GM23248 (cell line): ENCODE results near the gene DSG3. TPM values are rescaled to one million over a fixed set of nuclear protein-coding genes. Genes with fewer than 3 reads are reported as not detected.
"Not testable (repeated sequence)": the region's sequence is repeated elsewhere in the genome, so short reads cannot be mapped to it uniquely, and the experiment has no call there.

Source experiments
- DNase-seq: peaks from one replicate; pipeline ENCODE4 v3.0.0-alpha.2; 2015
- H2AFZ ChIP-seq: fragments of 200-600 bp; sonication (generic); 2 replicates; pipeline ENCODE4 v1.6.1; 2016; ENCODE audit warnings: antibody characterized with exemption
- H3F3A ChIP-seq: fragments of 200-600 bp; sonication (generic); 2 replicates; pipeline ENCODE4 v1.6.1; 2016; ENCODE audit warnings: mild to moderate bottlenecking, antibody characterized with exemption, mixed run types; ENCODE audit not compliant: insufficient read depth
- H3K27ac ChIP-seq: fragments of 200-600 bp; sonication (generic); 2 replicates; pipeline ENCODE4 v1.5.1; 2016; ENCODE audit warnings: mild to moderate bottlenecking
- H3K27me3 ChIP-seq: fragments of 200-600 bp; sonication (generic); replicated peaks from 2 replicates; pipeline ENCODE4 v1.6.1; 2016; ENCODE audit warnings: mild to moderate bottlenecking; ENCODE audit not compliant: insufficient read depth
- H3K36me3 ChIP-seq: fragments of 200-600 bp; sonication (generic); 2 replicates; pipeline ENCODE4 v1.6.1; 2016; ENCODE audit warnings: low read depth, mild to moderate bottlenecking
- H3K4me1 ChIP-seq: fragments of 200-600 bp; sonication (generic); 2 replicates; pipeline ENCODE4 v1.6.1; 2016; ENCODE audit warnings: mild to moderate bottlenecking; ENCODE audit not compliant: insufficient read depth
- H3K4me2 ChIP-seq: fragments of 200-600 bp; sonication (generic); one replicate; pipeline ENCODE4 v1.6.1; 2016; ENCODE audit warnings: mild to moderate bottlenecking; ENCODE audit not compliant: unreplicated experiment
- H3K4me3 ChIP-seq: fragments of 200-600 bp; sonication (generic); 2 replicates; pipeline ENCODE4 v1.5.1; 2016; ENCODE audit warnings: mild to moderate bottlenecking
- H3K79me2 ChIP-seq: fragments of 200-600 bp; sonication (generic); 2 replicates; pipeline ENCODE4 v1.6.1; 2016; ENCODE audit warnings: mild to moderate bottlenecking; ENCODE audit not compliant: insufficient read depth
- H3K9ac ChIP-seq: fragments of 200-600 bp; sonication (generic); 2 replicates; pipeline ENCODE4 v1.6.1; 2016; ENCODE audit warnings: mild to moderate bottlenecking
- H3K9me2 ChIP-seq: fragments of 200-600 bp; sonication (generic); 2 replicates; pipeline ENCODE4 v1.6.1; 2016; ENCODE audit warnings: mixed run types, mild to moderate bottlenecking, moderate library complexity; ENCODE audit not compliant: insufficient read depth
- H3K9me3 ChIP-seq: fragments of 200-600 bp; sonication (generic); one replicate; pipeline ENCODE4 v1.6.1; 2017; ENCODE audit warnings: low read depth
- H4K20me1 ChIP-seq: fragments of 200-600 bp; sonication (generic); 2 replicates; pipeline ENCODE4 v1.6.0; 2016; ENCODE audit not compliant: insufficient read depth
- EZH2 ChIP-seq: fragments of 200-600 bp; sonication (generic); IDR thresholded peaks from 2 replicates; pipeline ENCODE4 v1.6.1; 2018; ENCODE audit warnings: antibody characterized with exemption, mild to moderate bottlenecking; ENCODE audit not compliant: insufficient read depth, poor library complexity, severe bottlenecking
- EZH2phosphoT487 ChIP-seq: fragments of 200-600 bp; sonication (generic); IDR thresholded peaks from 2 replicates; pipeline ENCODE4 v1.6.1; 2018; ENCODE audit warnings: antibody characterized with exemption, moderate library complexity, mild to moderate bottlenecking, low read depth; ENCODE audit not compliant: insufficient read depth
- WGBS, 2 experiments: methylation state at CpG; one replicate each; pipeline ENCODE4 v1.1.6; 2015 to 2017; ENCODE audit warnings: low lambda C conversion rate in 2 of 2, low coverage in 1 of 2; ENCODE audit errors: missing lambda C conversion rate in 2 of 2; 5-methylcytosine and 5-hydroxymethylcytosine counted together
- in situ Hi-C: fragments of 300-500 bp; cut with MboI; formaldehyde crosslinking; loops from 2 replicates; pipeline ENCODE4 v1.15.0; 2020
- polyA plus RNA-seq: library from polyadenylated mRNA; unstranded; fragments of >200 nt; fragmentation: Nextera tagmentation; extraction: Ambion mirVana; gene quantifications from 2 replicates; pipeline ENCODE4 v1.2.1, GENCODE V29; 2016
- total RNA-seq: library from RNA; depleted of rRNA; stranded (reverse); fragments of >200 nt; shearing (Covaris generic); gene quantifications from 2 replicates; pipeline ENCODE4 v1.2.3, GENCODE V29; 2014

The DSG3 gene
- total and polyA plus RNA-seq, 2 experiments from 2014 or later, result not detected

DNA sequence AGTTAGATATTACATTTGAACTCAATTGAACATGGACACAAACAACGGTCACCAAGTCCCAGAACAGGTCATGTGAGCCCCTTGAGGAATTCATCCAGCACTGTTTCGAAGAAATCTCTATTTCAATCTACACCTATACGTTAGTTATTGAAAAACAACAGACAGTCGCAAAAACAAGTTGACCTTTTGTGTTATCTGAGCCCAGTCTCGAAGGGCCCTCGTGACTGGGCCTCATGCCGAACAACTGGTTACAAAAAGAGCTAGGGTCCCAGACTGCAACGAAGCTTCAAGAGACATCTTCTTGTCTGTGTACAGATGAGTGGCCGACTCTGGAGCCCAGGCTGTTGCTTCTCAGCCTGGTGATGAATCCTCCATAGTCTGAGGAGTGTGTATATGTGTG lies 45.1 kb downstream of the DSG3 start:
- Histone ChIP-seq H3K4me3 (no peak overlapping the region), H3K9me3 (no peaks in the 10 kb centered on the region), H3K27ac (no peak overlapping the region), H3K4me1 (no peaks in the 10 kb centered on the region), H3K79me2 (no peaks in the 10 kb centered on the region), H3K27me3 (peaks cover 10% of the 10 kb centered on the region), H3F3A (no peaks in the 10 kb centered on the region), H3K9me2 (no peaks in the 10 kb centered on the region), H2AFZ (no peak overlapping the region), H3K9ac (no peak overlapping the region), H4K20me1 (no peaks in the 10 kb centered on the region), H3K4me2 (no peak overlapping the region), H3K36me3 (no peaks in the 10 kb centered on the region)
- TF ChIP-seq EZH2phosphoT487, result no peak
- no peak for TF ChIP-seq EZH2
- WGBS, 2 experiments, result 30 to 33% methylated on average over 9 of the region's 9 CpGs
- in situ Hi-C loops, result no loop called here
- no peak for DNase-seq

- H3K9me2 ChIP-seq, result no peaks in the 10 kb centered on the region
- no peak overlapping the region for H3K4me3 ChIP-seq
- H3K36me3 ChIP-seq, result no peaks in the 10 kb centered on the region
- no peak overlapping the region for H2AFZ ChIP-seq
- TF ChIP-seq EZH2 (no peak), EZH2phosphoT487 (no peak)
- H3K9me3 ChIP-seq, result no peaks in the 10 kb centered on the region
- 39 to 43% methylated on average over 7 of the region's 7 CpGs for WGBS, 2 experiments
- H3F3A ChIP-seq, result no peaks in the 10 kb centered on the region
- no peak for DNase-seq
- H3K27me3 ChIP-seq, result peaks cover 12% of the 10 kb centered on the region
- in situ Hi-C loops, result no loop called here
- H4K20me1 ChIP-seq, result no peaks in the 10 kb centered on the region
- H3K79me2 ChIP-seq, result no peaks in the 10 kb centered on the region
- no peak overlapping the region for H3K27ac ChIP-seq
- H3K9ac ChIP-seq, result no peak overlapping the region
- no peaks in the 10 kb centered on the region for H3K4me1 ChIP-seq
- no peak overlapping the region for H3K4me2 ChIP-seq
These were observed 45.6 kb downstream of the DSG3 start for GRCh38 chr18:31493171-31493570.

DNA sequence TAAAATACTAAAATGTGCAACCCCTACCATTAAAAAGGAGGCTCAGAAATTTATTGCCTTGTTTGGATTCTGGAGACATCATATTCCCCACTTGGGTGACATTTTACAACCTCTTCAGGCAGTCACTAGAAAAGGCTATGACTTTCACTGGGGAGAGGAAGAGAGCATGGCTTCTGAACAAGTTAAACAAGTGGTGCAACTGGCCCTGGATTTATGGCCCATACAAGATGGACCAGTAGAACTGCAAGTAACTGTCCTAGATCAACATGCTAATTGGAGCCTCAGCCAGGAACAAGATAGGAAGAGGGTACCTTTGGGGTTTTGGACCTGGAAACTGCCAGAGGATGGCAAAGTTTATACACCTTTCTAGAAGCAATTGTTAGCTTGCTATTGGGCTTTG lies 46.4 kb downstream of the DSG3 start:
- Histone ChIP-seq H3K4me3 (no peak overlapping the region), H3K27me3 (peaks cover 20% of the 10 kb centered on the region), H3K9me2 (no peaks in the 10 kb centered on the region), H3K4me2 (no peak overlapping the region), H3K27ac (no peak overlapping the region), H3K4me1 (no peaks in the 10 kb centered on the region), H4K20me1 (no peaks in the 10 kb centered on the region), H3F3A (no peaks in the 10 kb centered on the region), H3K9me3 (no peaks in the 10 kb centered on the region), H3K9ac (no peak overlapping the region), H3K36me3 (no peaks in the 10 kb centered on the region), H2AFZ (no peak overlapping the region), H3K79me2 (no peaks in the 10 kb centered on the region)
- TF ChIP-seq EZH2phosphoT487, result no peak
- TF ChIP-seq EZH2, result no peak
- no peak for DNase-seq
- in situ Hi-C loops, result no loop called here

DNA sequence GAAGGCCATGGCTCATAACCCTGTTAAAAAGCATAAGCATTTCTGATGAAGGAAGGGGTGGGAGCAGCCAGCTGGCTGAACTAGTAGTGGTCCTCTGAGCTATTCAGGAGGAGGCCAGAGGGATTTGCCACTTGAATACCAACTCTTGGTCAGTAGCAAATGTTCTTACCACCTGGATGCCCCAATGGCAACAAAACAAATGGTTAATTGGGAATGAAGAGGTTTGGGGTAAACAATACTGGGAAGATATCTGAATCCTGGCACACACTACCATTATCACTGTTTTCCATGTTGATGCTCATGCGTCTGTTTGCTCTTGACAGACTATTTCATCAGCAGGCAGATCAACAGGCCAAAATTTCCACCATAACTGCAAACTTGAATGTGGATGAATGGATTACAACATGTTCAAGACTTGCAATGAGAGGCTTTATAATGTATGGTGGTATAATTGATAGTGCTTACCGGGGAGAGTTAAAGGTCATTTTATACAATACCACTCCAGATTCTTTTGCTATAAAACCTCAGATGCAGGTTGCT lies 47.2 kb downstream of the DSG3 start:
- H3K27ac ChIP-seq, H3K36me3 ChIP-seq, H3K9me2 ChIP-seq, H3K9me3 ChIP-seq, H3K4me3 ChIP-seq, H2AFZ ChIP-seq, H3K4me1 ChIP-seq, H3K4me2 ChIP-seq, H3K79me2 ChIP-seq, DNase-seq, H3F3A ChIP-seq, in situ Hi-C loops, H3K9ac ChIP-seq, H4K20me1 ChIP-seq: not testable (repeated sequence)
- 21% methylated on average over 2 of the region's 2 CpGs for WGBS, 2 experiments
- peaks cover 28% of the 10 kb centered on the region for H3K27me3 ChIP-seq

- H3K79me2 ChIP-seq, result no peaks in the 10 kb centered on the region
- H3K27me3 ChIP-seq, result peaks cover 34% of the 10 kb centered on the region
- no peaks in the 10 kb centered on the region for H3K4me1 ChIP-seq
- H3K36me3 ChIP-seq, result no peaks in the 10 kb centered on the region
- no peak for TF ChIP-seq EZH2
- no peak for TF ChIP-seq EZH2phosphoT487
- H3F3A ChIP-seq, result no peaks in the 10 kb centered on the region
- H3K4me2 ChIP-seq, result no peak overlapping the region
- H2AFZ ChIP-seq, result no peak overlapping the region; the same call in 1 of the 2 replicates
- H3K27ac ChIP-seq, result no peak overlapping the region
- in situ Hi-C loops, result no loop called here
- H3K9ac ChIP-seq, result no peak overlapping the region
- H3K9me3 ChIP-seq, result no peaks in the 10 kb centered on the region
- H3K4me3 ChIP-seq, result no peak overlapping the region
- H3K9me2 ChIP-seq, result no peaks in the 10 kb centered on the region
- no peaks in the 10 kb centered on the region for H4K20me1 ChIP-seq
- 5 to 7% methylated on average over 23 to 25 of the region's 25 CpGs for WGBS, 2 experiments
- no peak for DNase-seq
These were observed 49.9 kb downstream of the DSG3 start for GRCh38 chr18:31497404-31497835.
